Keratinocyte (primary cell): ENCODE measurements around the gene CES5A. TPM values are rescaled to one million over a fixed set of nuclear protein-coding genes. Genes with fewer than 3 reads are reported as not detected.

Experiments used
- DNase-seq: peaks from one replicate; pipeline ENCODE4 v3.0.0-alpha.2; 2011; ENCODE audit warnings: low read depth, missing footprints, low spot score
- FAIRE-seq: peaks from 2 replicates; lab custom pipeline; 2011; peaks lifted over from hg19 to GRCh38; lab: Jason Lieb, UNC
- H2AFZ ChIP-seq: 2 replicates; pipeline ENCODE4 v1.6.0; 2012; ENCODE audit warnings: low read length, control low read depth, inconsistent platforms; ENCODE audit not compliant: control insufficient read depth
- H3K27ac ChIP-seq: 2 replicates; pipeline ENCODE4 v1.5.1; 2011; ENCODE audit warnings: low read length; ENCODE audit not compliant: control insufficient read depth, insufficient read depth
- H3K27me3 ChIP-seq: 3 replicates; pipeline ENCODE4 v1.6.0; 2011; ENCODE audit warnings: low read length; ENCODE audit not compliant: control insufficient read depth, insufficient read depth; ENCODE audit errors: extremely low read depth
- H3K36me3 ChIP-seq, 2 experiments: 2 replicates in 1 of 2; 3 replicates in 1 of 2; pipeline ENCODE4 v1.5.1; 2011; ENCODE audit warnings: low read length in 2 of 2, mild to moderate bottlenecking in 1 of 2; ENCODE audit not compliant: control insufficient read depth in 2 of 2, insufficient read depth in 2 of 2; ENCODE audit errors: extremely low read depth in 1 of 2
- H3K4me1 ChIP-seq: 3 replicates; pipeline ENCODE4 v1.5.1; 2011; ENCODE audit warnings: low read length; ENCODE audit not compliant: control insufficient read depth, insufficient read depth; ENCODE audit errors: extremely low read depth
- H3K4me2 ChIP-seq: 3 replicates; pipeline ENCODE4 v1.6.0; 2011; ENCODE audit warnings: low read depth, low read length; ENCODE audit not compliant: control insufficient read depth, insufficient read depth; ENCODE audit errors: extremely low read depth
- H3K4me3 ChIP-seq, 3 experiments: fragments of 200-600 bp in 1 of 3; sonication (generic) in 1 of 3; 2 replicates in 2 of 3; 3 replicates in 1 of 3; pipeline ENCODE4 v1.5.1; 2011 to 2016; ENCODE audit warnings: low read length in 3 of 3, mild to moderate bottlenecking in 3 of 3, control low read depth in 2 of 3, inconsistent platforms in 1 of 3, low read depth in 1 of 3, mixed read lengths in 1 of 3, mixed run types in 1 of 3, moderate library complexity in 1 of 3; ENCODE audit not compliant: control insufficient read depth in 2 of 3, insufficient read depth in 2 of 3; ENCODE audit errors: extremely low read depth in 1 of 3
- H3K79me2 ChIP-seq: 2 replicates; pipeline ENCODE4 v1.6.0; 2012; ENCODE audit warnings: low read length; ENCODE audit not compliant: control insufficient read depth, insufficient read depth
- H3K9ac ChIP-seq: 3 replicates; pipeline ENCODE4 v1.6.0; 2011; ENCODE audit warnings: low read length; ENCODE audit not compliant: control insufficient read depth, insufficient read depth; ENCODE audit errors: extremely low read depth
- H3K9me1 ChIP-seq: 3 replicates; pipeline ENCODE4 v1.6.0; 2011; ENCODE audit warnings: low read length; ENCODE audit not compliant: control insufficient read depth, insufficient read depth; ENCODE audit errors: extremely low read depth
- H3K9me3 ChIP-seq: 2 replicates; pipeline ENCODE4 v1.5.1; 2012; ENCODE audit warnings: low read depth, low read length; ENCODE audit not compliant: control insufficient read depth
- H4K20me1 ChIP-seq: 3 replicates; pipeline ENCODE4 v1.6.0; 2011; ENCODE audit warnings: low read length; ENCODE audit not compliant: control insufficient read depth, insufficient read depth; ENCODE audit errors: extremely low read depth
- EZH2 ChIP-seq: IDR thresholded peaks from one replicate; pipeline ENCODE4 v1.6.1; 2012; ENCODE audit warnings: inconsistent platforms, mild to moderate bottlenecking, low read length, moderate library complexity
- dilution Hi-C: fragments of 300-500 bp; cut with MboI; formaldehyde crosslinking; loops from one replicate; pipeline ENCODE4 v1.7.0; 2020; ENCODE audit warnings: low sequenced_read_pairs; ENCODE audit not compliant: extremely low pct_ligation_motif_present
- polyA plus RNA-seq, 5 experiments: library from polyadenylated mRNA; depleted of rRNA in 3 of 5; stranded (reverse) in 3 of 5; stranded (forward) in 1 of 5; unstranded in 1 of 5; fragments of >200 nt; gene quantifications; 1 replicate in 1 of 5; 2 replicates in 3 of 5; 3 replicates in 1 of 5; pipeline versions ENCODE4 v1.2.1 to v1.2.3, GENCODE V29; 2011 to 2012; ENCODE audit warnings: missing spikeins in 2 of 5, low read depth in 1 of 5, low replicate concordance in 1 of 5
- TF ChIP-seq, protein P1 (sequence below), 3 experiments: IDR thresholded peaks in 1 of 3; conservative IDR thresholded peaks in 1 of 3; optimal IDR thresholded peaks in 1 of 3; 2 replicates in 2 of 3; 3 replicates in 1 of 3; pipeline versions ENCODE3 to v1.5.1; 2011; ENCODE audit warnings: low read length in 3 of 3, mild to moderate bottlenecking in 3 of 3, moderate library complexity in 2 of 3, control low read depth in 1 of 3, inconsistent platforms in 1 of 3; ENCODE audit not compliant: insufficient read depth in 2 of 3; ENCODE audit errors: extremely low read depth in 1 of 3

CES5A gene
- polyA plus RNA-seq, 1 donor (not counting 4 experiments of a cell fraction or from before 2014, with no cell fraction given) = not detected

DNA sequence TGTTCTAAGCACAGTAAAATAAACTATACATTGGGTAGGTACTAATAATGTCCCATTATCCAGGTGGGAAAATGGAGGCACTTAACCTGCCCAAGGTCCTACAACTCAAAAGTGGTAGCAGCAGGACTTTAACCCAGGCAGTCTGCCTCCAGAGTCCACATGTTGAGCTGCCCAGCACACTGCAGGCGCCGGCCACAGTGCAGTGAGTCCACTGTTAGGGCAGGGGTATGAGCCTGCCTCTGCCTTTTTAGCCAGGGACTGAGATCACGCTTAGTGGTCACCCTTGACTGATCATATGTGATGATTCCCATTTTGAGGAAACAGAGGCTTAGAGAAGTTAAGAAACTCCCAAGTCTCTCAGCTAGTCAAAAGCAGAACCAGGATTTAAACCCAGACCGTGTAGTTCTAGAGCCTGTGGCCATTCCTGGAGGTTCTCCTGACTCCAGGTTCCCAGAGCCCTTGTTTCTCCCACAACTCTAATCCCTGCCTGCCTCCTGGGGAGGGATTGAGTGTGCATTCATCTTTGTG, 50.6 kb downstream of the CES5A start:
- Histone ChIP-seq H3K9me3 (no peaks in the 10 kb centered on the region), H3K4me1 (no peaks in the 10 kb centered on the region), H3K4me3 (no peak overlapping the region), H4K20me1 (no peaks in the 10 kb centered on the region), H3K27ac (no peak overlapping the region), H3K9me1 (no peaks in the 10 kb centered on the region), H3K9ac (no peak overlapping the region), H2AFZ (no peak overlapping the region), H3K79me2 (no peaks in the 10 kb centered on the region), H3K27me3 (no peaks in the 10 kb centered on the region), H3K4me2 (no peak overlapping the region), H3K36me3 (no peaks in the 10 kb centered on the region)
- dilution Hi-C loops = no loop called here
- TF ChIP-seq, protein P1, sequence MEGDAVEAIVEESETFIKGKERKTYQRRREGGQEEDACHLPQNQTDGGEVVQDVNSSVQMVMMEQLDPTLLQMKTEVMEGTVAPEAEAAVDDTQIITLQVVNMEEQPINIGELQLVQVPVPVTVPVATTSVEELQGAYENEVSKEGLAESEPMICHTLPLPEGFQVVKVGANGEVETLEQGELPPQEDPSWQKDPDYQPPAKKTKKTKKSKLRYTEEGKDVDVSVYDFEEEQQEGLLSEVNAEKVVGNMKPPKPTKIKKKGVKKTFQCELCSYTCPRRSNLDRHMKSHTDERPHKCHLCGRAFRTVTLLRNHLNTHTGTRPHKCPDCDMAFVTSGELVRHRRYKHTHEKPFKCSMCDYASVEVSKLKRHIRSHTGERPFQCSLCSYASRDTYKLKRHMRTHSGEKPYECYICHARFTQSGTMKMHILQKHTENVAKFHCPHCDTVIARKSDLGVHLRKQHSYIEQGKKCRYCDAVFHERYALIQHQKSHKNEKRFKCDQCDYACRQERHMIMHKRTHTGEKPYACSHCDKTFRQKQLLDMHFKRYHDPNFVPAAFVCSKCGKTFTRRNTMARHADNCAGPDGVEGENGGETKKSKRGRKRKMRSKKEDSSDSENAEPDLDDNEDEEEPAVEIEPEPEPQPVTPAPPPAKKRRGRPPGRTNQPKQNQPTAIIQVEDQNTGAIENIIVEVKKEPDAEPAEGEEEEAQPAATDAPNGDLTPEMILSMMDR (optimal IDR thresholded peaks at IDR 0.05 in 1 of 3, IDR thresholded peaks at IDR 0.05 in 1 of 3, conservative IDR thresholded peaks at IDR 0.05 in 1 of 3; ENCODE audit: extremely low read depth in 1 of 3, insufficient read depth in 2 of 3, low read length in 3 of 3) = no peak
- TF ChIP-seq EZH2 = no peak
- DNase-seq (no peak), FAIRE-seq (no peak)

DNA sequence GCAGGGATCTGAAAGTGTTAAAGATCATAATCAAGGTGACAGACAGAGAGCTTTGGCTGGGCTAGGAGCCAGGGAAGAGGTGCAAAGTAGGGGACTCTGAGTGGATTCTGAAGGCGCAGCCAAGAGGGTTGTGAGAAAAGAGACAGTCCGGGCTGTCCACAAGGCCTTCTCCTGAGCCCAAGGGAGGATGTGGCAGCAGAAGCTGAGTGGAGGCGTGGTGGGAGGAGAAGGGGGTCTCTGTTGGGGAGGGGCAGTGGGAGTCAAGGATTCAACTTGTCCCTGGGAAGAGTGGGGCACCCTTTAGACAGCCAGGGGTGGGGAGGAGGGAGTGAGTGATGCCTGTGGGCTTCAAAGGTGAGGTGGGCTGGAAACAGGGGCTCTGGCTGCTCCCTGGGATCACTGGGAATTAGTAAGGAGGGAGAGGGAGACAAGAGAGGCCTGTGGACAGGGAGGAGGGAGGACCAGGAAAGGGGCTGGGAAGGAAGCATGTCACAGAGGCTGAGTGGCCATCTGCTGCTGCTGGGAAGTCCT, 52.8 kb downstream of the CES5A start:
- Histone ChIP-seq H3K4me2 (no peak overlapping the region), H3K9ac (no peak overlapping the region), H3K27me3 (no peaks in the 10 kb centered on the region), H3K36me3 (no peaks in the 10 kb centered on the region), H3K79me2 (no peaks in the 10 kb centered on the region), H3K4me1 (no peaks in the 10 kb centered on the region), H3K4me3 (no peak overlapping the region), H3K9me3 (no peaks in the 10 kb centered on the region), H3K27ac (no peak overlapping the region), H2AFZ (no peak overlapping the region), H4K20me1 (no peaks in the 10 kb centered on the region), H3K9me1 (no peaks in the 10 kb centered on the region)
- FAIRE-seq (no peak), DNase-seq (no peak)
- dilution Hi-C loops = no loop called here
- TF ChIP-seq, protein P1 (optimal IDR thresholded peaks at IDR 0.05 in 1 of 3, IDR thresholded peaks at IDR 0.05 in 1 of 3, conservative IDR thresholded peaks at IDR 0.05 in 1 of 3; ENCODE audit: extremely low read depth in 1 of 3, insufficient read depth in 2 of 3, low read length in 3 of 3) = no peak
- TF ChIP-seq EZH2 = no peak
